Activated B cell treated with CpG ODN at 0.5 μM for 24 hours (primary cell): ENCODE measurements around the gene VEGFB. TPM values are rescaled to one million over a fixed set of nuclear protein-coding genes. Genes with fewer than 3 reads are reported as not detected.

Experiments used
- ATAC-seq: fragments of 200-7000 bp; cut with Tn5 transposase; one replicate; pipeline ENCODE4 v1.10.0; 2021; ENCODE audit warnings: low read depth, mild to moderate bottlenecking, moderate library complexity
- CTCF ChIA-PET: fragments of 350-600 bp; sonication (Branson Sonifier 250); formaldehyde crosslinking; loops from one replicate; lab custom pipeline; 2021; ENCODE audit warnings: antibody characterized with exemption; lab: Charles Lee
- POLR2A ChIA-PET: fragments of 350-600 bp; sonication (Branson Sonifier 250); formaldehyde crosslinking; loops from one replicate; lab custom pipeline; 2021; ENCODE audit warnings: antibody characterized with exemption; lab: Charles Lee
- DNase-seq: peaks from one replicate; pipeline ENCODE4 v3.0.0; 2022
- H3K27ac Mint-ChIP-seq: one replicate; pipeline ENCODE4 v1.8.0; 2020; ENCODE audit warnings: mixed read lengths
- H3K27me3 Mint-ChIP-seq: one replicate; pipeline ENCODE4 v1.8.0; 2021; ENCODE audit warnings: mixed read lengths
- H3K36me3 Mint-ChIP-seq: one replicate; pipeline ENCODE4 v1.8.0; 2021; ENCODE audit warnings: low read depth, mixed read lengths
- H3K4me1 Mint-ChIP-seq: one replicate; pipeline ENCODE4 v1.8.0; 2021; ENCODE audit warnings: mixed read lengths
- H3K4me3 Mint-ChIP-seq: one replicate; pipeline ENCODE4 v1.8.0; 2020; ENCODE audit warnings: mild to moderate bottlenecking, mixed read lengths
- H3K9me3 Mint-ChIP-seq: one replicate; pipeline ENCODE4 v1.8.0; 2020; ENCODE audit warnings: mixed read lengths
- intact Hi-C: fragments of 100-400 bp; cut with micrococcal nuclease; formaldehyde crosslinking; loops from one replicate; pipeline ENCODE4 v1.15.1; 2024
- total RNA-seq: library from RNA; stranded (reverse); gene quantifications from 2 replicates; pipeline ENCODE4 v1.2.3, GENCODE V29; 2022
- TF ChIP-seq, protein P1 (sequence below): fragments of 200-600 bp; IDR thresholded peaks from one replicate; pipeline ENCODE4 v1.8.0; 2022; ENCODE audit warnings: antibody characterized with exemption, mild to moderate bottlenecking

The VEGFB gene
- total RNA-seq, 1 donor from 2014 or later = 97.4 TPM

DNA sequence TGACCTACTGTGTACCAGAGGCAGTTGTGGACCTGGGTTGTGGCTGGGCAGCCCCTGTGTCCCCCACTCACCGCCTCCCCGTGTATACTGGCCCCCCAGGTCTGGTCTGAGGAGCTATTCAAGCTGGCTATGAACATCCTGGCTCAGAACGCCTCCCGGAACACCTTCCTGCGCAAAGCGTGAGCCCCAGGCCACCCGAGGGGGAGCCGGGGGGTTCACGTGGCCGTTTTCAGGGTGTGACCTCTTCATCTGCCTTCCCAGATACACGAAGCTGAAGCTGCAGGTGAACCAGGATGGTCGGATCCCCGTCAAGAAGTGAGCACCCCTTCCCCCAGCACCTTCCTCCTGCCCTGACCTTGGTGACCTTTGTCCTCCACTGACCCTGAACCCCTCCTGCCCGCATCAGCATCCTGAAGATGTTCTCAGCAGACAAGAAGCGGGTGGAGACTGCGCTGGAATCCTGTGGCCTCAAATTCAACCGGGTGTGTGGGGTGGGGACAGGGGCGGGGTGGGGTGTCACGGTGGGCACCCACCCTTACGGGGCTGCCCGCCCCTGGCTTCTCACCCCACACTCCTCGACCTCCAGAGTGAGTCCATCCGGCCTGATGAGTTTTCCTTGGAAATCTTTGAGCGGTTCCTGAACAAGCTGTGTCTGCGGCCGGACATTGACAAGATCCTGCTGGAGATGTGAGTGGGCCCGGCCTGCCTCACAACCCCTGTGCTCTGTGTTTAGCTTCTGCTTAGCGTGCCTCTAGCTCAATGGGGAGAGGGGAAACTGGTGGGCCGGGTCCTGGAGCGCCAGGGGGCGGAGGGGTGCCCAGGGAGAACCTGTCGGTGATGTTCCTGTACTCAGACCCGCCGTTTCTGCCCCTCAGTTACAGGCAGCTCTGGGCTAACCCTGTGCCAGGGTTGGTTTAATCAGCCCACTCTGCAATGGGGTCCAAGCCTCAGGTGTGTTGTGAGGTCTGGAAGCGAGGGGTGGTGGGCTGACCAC lies 21.0 kb downstream of the VEGFB start:
- intact Hi-C loops = no loop called here
- Mint-ChIP-seq H3K4me3 (no peak overlapping the region), H3K4me1 (peaks cover 21% of the 10 kb centered on the region), H3K27ac (no peak overlapping the region), H3K9me3 (no peaks in the 10 kb centered on the region), H3K27me3 (no peaks in the 10 kb centered on the region), H3K36me3 (peaks cover 9% of the 10 kb centered on the region)
- ChIA-PET CTCF (no interaction called here), POLR2A (interaction anchor here (1.9 kb wide), 1 partner anchor 14 kb away, joined by 6 read pairs; no protein-coding TSS in a partner anchor)
- ATAC-seq (no peak), DNase-seq (no peak)
- TF ChIP-seq, protein P1, sequence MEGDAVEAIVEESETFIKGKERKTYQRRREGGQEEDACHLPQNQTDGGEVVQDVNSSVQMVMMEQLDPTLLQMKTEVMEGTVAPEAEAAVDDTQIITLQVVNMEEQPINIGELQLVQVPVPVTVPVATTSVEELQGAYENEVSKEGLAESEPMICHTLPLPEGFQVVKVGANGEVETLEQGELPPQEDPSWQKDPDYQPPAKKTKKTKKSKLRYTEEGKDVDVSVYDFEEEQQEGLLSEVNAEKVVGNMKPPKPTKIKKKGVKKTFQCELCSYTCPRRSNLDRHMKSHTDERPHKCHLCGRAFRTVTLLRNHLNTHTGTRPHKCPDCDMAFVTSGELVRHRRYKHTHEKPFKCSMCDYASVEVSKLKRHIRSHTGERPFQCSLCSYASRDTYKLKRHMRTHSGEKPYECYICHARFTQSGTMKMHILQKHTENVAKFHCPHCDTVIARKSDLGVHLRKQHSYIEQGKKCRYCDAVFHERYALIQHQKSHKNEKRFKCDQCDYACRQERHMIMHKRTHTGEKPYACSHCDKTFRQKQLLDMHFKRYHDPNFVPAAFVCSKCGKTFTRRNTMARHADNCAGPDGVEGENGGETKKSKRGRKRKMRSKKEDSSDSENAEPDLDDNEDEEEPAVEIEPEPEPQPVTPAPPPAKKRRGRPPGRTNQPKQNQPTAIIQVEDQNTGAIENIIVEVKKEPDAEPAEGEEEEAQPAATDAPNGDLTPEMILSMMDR = no peak

DNA sequence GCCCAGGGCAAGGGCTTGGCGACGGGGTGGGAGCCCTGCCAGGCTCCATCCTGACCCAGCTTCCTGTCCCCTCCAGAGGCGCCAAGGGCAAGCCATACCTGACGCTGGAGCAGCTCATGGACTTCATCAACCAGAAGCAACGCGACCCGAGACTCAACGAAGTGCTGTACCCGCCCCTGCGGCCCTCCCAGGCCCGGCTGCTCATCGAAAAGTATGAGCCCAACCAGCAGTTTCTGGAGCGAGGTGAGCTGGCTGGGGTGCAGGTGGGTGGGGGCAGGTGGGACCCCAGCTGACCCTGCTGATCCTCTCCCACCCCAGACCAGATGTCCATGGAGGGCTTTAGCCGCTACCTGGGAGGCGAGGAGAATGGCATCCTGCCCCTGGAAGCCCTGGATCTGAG lies 21.9 kb downstream of the VEGFB start:
- ChIA-PET POLR2A (no interaction called here), CTCF (no interaction called here)
- DNase-seq = no peak
- Mint-ChIP-seq H3K27ac (no peak overlapping the region), H3K4me3 (no peak overlapping the region), H3K36me3 (peaks cover 9% of the 10 kb centered on the region), H3K27me3 (no peaks in the 10 kb centered on the region), H3K4me1 (peaks cover 19% of the 10 kb centered on the region), H3K9me3 (no peaks in the 10 kb centered on the region)
- no peak for ATAC-seq
- intact Hi-C loops = no loop called here
- TF ChIP-seq, protein P1 = no peak

DNA sequence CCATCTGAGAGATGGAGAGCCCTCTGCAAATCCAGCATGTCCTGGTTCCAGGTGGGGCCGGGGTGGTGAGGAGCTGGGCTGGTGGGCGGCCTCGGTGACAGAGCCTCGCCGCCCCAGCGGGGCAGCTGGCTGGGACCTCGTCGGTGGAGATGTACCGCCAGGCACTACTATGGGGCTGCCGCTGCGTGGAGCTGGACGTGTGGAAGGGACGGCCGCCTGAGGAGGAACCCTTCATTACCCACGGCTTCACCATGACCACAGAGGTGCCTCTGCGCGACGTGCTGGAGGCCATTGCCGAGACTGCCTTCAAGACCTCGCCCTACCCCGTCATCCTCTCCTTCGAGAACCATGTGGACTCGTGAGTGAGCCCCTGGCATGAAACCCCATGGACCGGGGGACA lies 24.0 kb downstream of the VEGFB start:
- DNase-seq (no peak), ATAC-seq (no peak)
- H3K4me1 Mint-ChIP-seq = peaks cover 11% of the 10 kb centered on the region
- intact Hi-C loops = no loop called here
- POLR2A ChIA-PET = no interaction called here
- H3K27ac Mint-ChIP-seq = no peak overlapping the region
- no peak overlapping the region for H3K4me3 Mint-ChIP-seq
- H3K9me3 Mint-ChIP-seq = no peaks in the 10 kb centered on the region
- no peaks in the 10 kb centered on the region for H3K27me3 Mint-ChIP-seq
- CTCF ChIA-PET = interaction anchor here (1.0 kb wide), 1 partner anchor 9 kb away, joined by 3 read pairs; no protein-coding TSS in a partner anchor
- peaks cover 11% of the 10 kb centered on the region for H3K36me3 Mint-ChIP-seq
- TF ChIP-seq, protein P1 = no peak

DNA sequence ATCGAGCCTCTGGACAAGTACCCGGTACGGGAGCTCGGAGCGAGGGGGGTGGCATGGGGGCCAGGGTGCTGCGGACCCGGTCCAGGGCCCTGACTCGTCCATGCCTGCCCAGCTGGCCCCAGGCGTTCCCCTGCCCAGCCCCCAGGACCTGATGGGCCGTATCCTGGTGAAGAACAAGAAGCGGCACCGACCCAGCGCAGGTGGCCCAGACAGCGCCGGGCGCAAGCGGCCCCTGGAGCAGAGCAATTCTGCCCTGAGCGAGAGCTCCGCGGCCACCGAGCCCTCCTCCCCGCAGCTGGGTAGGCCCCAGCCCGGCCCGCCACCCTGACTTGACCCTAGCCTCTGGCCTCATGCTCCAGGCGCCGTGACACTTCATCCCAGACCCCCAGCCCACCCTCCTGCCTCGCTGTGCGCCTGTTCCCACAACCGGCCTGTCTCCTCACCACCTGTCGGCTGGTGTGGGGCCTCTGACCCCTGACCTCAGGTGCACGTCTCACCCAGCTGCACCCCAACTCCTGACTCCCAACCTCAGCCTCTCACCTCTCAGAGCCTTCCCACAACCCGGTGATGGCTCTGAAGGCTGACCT lies 24.7 kb downstream of the VEGFB start:
- ATAC-seq (no peak), DNase-seq (no peak)
- ChIA-PET POLR2A (interaction anchor here (0.6 kb wide), 1 partner anchor 68 kb away, joined by 4 read pairs; no protein-coding TSS in a partner anchor), CTCF (interaction anchor here (1.0 kb wide), 1 partner anchor 9 kb away, joined by 3 read pairs; no protein-coding TSS in a partner anchor)
- Mint-ChIP-seq H3K27ac (no peak overlapping the region), H3K27me3 (no peaks in the 10 kb centered on the region), H3K4me1 (peaks cover 11% of the 10 kb centered on the region), H3K9me3 (no peaks in the 10 kb centered on the region), H3K4me3 (no peak overlapping the region), H3K36me3 (peaks cover 11% of the 10 kb centered on the region)
- TF ChIP-seq, protein P1 = no peak
- intact Hi-C loops = no loop called here
